ENCODE measurements around the gene NHP2.
"Not testable (repeated sequence)": the region's sequence is repeated elsewhere in the genome, so short reads cannot be mapped to it uniquely, and the experiment has no call there.

NHP2 gene
- 30.4 to 30.7 reads per million in 2 donors for total RNA-seq

DNA sequence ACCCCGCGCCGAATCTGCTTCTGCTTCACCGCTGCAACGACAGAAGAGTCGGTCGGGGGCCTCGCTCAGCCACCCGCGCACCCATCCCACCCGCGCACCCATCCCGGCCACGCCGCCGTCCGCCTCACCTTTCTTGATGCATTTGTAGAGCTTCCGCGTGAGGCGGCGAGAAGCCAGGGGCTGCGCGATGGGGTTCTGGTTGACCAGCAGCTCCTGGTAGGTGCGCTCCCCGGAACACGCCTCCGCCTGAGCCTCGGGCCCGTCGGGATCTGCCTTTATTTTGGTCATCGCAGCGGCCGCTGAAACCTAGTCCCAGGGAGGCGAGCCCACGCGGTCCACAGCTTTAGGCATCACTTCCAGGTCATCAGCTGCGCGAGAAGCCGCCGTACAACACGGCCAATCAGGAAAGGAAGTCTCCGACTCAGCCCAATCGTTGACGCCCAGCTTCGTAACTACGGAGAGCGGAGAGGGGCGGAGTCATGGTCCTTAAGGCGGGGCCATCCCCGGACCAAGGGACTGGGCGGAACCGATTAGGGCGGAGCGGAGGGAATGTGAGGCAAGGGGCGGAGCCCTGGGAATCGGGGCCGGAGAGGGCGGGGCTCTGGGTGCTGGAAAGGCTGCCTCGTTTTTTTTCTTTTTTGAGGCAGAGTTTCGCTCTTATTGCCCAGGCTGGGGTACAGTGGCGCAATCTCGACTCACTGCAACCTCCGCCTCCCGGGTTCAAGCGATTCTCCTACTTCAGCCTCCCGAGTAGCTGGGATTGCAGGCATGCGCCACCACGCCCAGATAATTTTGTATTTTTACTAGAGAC lies at the start of gene NHP2:
Gene NHP2 (minus strand): TSS at position 356 of the 811 bp plus-strand sequence. CDS start 68 bp downstream, at position 288.
- peak; percentile 62 for DNase-seq

- no peak for DNase-seq
Measured at GRCh38 chr5:178202541-178202940, 48.9 kb upstream of the NHP2 start.

GRCh38 chr5:178201927-178202235 lies 48.2 kb upstream of the NHP2 start:
- no peak for DNase-seq

DNA sequence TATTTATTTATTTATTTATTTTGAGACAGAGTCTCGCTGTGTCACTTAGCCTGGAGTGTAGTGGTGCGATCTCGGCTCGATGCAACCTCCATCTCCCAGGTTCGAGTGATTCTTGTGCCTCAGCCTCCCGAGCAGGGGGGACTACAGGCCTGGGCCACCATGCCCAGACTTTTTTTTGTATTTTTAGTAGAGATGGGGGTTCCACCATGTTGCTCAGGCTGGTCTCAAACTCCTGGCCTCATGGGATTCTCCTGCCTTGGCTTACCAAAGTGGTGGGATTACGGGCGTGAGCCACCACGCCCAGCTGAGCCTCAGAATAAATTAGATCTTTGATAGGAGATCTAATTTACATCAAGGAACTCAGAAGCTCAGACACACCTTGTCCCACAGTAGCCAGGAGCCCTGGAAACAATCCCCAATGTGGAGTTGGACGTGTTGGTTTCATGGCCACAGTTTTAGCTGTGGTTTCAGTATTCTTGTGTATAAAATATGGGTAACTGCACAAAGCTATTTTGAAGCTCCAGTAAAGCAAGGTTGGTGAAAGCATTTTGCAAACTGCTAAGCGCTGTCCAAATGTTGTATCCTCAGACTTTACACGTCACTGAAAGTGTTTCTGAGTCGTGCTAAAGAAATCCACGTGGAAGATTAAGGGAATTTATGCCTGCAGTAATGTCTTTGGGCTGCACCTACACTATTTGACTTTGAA lies 47.7 kb upstream of the NHP2 start:
- DNase-seq = no peak

- DNase-seq = no peak
Measured at GRCh38 chr5:178199581-178200434, 46.1 kb upstream of the NHP2 start.

GRCh38 chr5:178198706-178199105 lies 45.0 kb upstream of the NHP2 start:
- no peak for DNase-seq

DNA sequence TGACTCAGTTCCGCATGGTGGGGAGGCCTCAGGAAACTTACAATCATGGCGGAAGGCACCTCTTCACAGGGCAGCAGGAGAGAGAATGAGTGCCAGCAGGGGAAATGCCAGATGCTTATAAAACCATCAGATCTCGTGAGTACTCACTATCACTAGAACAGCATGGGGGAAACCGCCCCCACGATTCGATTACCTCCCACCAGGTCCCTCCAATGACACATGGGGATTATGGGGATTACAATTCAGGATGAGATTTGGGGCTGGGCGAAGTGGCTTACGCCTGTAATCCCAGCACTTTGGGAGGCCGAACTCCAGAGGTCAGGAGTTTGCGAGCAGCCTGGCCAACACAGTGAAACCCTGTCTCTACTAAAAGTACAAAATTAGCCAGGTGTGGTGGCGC lies 44.5 kb upstream of the NHP2 start:
- not testable (repeated sequence) for DNase-seq

DNA sequence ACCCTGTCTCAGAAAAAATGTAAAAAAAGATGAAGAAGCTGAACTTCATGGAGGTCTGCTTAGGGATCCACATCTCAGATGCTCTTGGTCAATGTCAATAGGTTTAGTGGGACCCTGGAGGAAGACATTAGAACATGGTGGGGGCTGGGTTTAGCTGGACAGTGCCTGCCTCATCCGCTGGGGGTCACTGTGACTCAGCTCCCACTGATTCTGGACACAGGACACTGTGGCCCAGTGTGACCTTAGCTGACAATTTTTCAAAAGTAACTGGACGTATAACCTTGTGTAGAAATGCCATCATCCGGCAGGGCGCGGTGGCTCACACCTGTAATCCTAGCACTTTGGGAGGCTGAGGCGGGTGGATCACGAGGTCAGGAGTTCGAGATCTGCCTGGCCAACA lies 43.3 kb upstream of the NHP2 start:
- no peak for DNase-seq

DNA sequence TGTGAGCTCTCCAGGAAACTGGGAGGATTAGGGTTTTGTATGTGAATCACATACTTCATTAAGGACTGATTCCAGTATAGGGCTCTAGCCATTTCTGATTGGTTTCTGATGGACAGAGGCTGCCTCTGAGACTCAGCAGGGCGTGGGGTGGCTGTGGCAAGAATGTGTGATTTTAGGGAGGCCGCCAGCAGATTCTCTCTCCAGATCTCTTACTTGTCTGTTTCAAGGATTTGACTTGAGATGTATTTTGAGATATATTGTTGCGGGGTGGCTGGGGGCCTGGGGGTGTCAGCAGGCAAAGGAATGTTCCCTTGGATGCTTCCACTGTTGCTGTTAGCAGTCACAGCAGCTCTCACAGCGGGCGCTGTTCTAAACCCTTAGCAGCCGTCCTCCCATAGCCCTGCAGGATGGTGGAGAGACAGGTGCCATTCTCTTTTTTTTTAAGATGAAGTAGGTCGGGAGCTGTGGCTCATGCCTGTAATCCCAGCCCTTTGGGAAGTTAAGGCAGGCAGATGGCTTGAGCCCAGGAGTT lies 42.7 kb upstream of the NHP2 start:
- DNase-seq = no peak

DNA sequence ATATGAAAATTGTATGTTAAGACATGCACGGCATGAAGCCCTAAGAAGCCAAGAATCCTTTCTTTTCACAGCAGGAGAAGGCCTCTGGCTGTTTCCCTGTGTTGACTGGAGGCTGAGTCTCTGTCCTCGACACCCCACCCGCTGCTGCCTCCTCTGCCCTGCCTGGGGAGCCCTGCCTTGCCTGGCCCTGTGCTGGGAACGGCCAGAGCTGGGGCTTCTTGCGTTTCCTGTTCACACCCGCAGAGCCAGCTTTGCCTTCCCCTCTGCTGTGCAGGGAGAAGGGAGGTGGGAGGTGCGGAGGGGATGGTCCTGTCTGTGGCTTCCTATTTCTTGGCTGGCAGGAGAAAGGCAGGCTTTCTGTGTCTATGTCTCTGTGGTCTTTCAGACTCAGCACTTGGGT lies 40.3 kb upstream of the NHP2 start:
- no peak for DNase-seq

DNA sequence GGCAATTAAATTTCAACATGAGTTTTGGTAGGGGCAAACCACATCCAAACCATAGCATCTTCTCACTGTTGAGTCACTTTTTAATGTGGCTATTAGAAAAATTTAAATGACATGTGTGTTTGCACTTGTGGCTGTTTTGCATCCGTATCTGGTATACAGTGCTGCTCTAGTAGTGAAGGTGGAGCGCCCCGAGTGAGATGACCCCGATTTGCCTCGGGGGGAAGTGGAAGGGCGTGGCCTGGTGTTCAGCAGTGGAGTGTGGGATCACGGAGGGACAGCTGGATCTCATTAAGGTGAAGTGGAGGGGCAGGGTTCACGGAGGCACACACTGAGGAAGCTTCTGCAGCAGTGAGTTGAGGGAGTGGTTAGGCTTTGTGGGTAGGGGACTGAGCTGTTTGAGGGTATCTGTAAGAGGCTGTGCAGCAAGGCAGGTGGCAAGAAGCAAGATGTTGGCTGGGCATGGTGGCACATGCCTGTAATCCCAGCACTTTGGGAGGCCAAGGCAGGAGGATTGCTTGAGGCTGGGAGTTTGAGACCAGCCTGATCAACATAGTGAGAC lies 39.6 kb upstream of the NHP2 start:
- no peak for DNase-seq

- no peak for DNase-seq
Measured at GRCh38 chr5:178192787-178193186, 39.1 kb upstream of the NHP2 start.

- DNase-seq = no peak
Measured at GRCh38 chr5:178192244-178192643, 38.6 kb upstream of the NHP2 start.

GRCh38 chr5:178191661-178192060 lies 38.0 kb upstream of the NHP2 start:
- DNase-seq = no peak

GRCh38 chr5:178189433-178189832 lies 35.7 kb upstream of the NHP2 start:
- DNase-seq = no peak

- no peak for DNase-seq
Measured at GRCh38 chr5:178187014-178187413, 33.3 kb upstream of the NHP2 start, which contains the start of gene GMCL2. Gene GMCL2 (minus strand): TSS chr5:178187371. CDS start chr5:178187299, 72 bp downstream.

DNA sequence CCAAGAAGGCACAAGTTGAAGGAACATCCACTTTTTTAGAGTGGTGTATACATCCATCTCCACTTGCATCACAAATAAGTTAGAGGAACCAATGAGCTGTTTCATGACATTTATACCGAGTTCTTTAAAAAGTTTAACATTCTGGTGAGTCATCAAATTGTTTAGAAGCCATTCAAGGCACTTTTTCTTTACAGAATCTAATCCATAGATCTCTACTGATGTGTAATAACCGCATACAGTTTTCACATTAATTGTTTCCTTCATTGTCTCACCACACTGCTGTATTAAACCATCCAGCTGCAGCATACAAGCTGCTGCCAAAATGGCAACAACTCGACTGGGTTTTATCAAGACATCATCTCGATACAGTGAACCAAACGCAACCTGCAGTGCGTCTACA lies 32.7 kb upstream of the NHP2 start:
- no peak for DNase-seq

GRCh38 chr5:178182158-178182876 lies 28.6 kb upstream of the NHP2 start:
- no peak for DNase-seq

DNA sequence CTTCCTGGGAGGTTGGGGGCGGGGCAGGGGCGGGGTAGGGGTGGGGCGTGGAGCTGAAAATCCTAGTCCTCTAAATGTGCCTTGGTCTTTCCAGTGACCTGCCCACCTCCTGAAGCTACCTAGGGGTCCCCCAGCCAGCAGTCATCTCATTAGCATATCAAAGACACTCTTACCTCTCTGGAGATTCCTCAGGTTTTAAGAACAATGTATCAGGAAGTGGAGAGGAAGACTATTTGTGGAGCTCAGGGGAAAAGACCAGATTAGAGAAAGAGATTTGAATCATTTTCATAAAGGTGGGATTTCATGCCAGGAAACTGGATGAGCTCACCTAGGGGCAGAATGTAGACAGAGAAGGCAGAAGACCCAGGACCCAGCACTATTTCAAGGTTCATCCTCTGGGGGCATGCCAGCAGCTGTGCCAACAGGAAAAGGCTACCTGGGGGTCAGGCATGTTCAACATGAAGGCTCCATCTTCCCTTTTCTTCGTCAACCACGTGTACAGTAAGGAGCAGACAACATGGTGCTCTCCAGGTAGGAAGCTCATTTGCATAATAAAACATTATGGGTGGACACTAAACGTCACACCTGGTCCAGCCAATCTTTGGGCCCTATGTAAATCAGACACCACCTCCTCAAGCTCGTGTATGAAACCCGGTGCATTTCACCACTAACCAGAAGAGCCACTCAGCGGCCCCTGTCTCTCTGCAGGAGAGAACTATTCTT lies 26.6 kb upstream of the NHP2 start:
- no peak for DNase-seq

DNA sequence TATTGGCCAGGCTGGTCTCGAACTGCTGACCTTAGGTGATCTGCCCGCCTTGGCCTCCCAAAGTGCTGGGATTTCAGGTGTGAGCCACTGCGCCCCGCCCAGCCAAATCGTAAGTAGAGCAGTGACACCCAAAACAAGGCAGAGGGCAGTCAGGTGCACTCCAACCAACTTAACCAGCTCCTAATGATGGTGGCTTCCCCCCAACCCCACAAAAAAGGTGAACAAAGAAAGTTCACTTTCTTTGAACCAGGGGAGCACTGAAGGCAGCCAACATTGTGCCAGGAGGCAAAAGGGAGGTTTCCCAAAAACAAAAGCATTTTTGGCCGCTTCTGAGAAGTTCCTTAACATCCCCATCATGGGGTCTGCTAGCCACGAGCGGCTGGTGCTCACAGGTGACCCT lies 23.9 kb upstream of the NHP2 start:
- DNase-seq = no peak

GRCh38 chr5:178176791-178177190 lies 23.1 kb upstream of the NHP2 start:
- no peak for DNase-seq
